ENCODE data around the gene GMDS.

GMDS gene

GRCh38 chr6:2162079-2162445 is 83.3 kb downstream of the GMDS start:
- in situ Hi-C loops (cut with MboI; ENCODE audit: low sequenced_read_pairs, unreplicated experiment) = no loop called here
- no peak for DNase-seq (ENCODE audit: low spot score)
- no peak for TF ChIP-seq CTCF (IDR thresholded peaks at IDR 0.05; ENCODE audit: borderline replicate concordance, control extremely low read depth, extremely low read depth, insufficient read depth, missing control alignments)

- TF ChIP-seq CTCF (IDR thresholded peaks at IDR 0.05; ENCODE audit: borderline replicate concordance, control extremely low read depth, extremely low read depth, insufficient read depth, missing control alignments) = no peak
- DNase-seq (ENCODE audit: low spot score) = no peak
- in situ Hi-C loops (cut with MboI; ENCODE audit: low sequenced_read_pairs, unreplicated experiment) = no loop called here
Observed at GRCh38 chr6:2158596-2159271, 86.7 kb downstream of the GMDS start.

GRCh38 chr6:2157441-2158127 is 87.8 kb downstream of the GMDS start:
- in situ Hi-C loops (cut with MboI; ENCODE audit: low sequenced_read_pairs, unreplicated experiment) = no loop called here
- peak; percentile 31 for DNase-seq (ENCODE audit: low spot score)
- TF ChIP-seq CTCF (IDR thresholded peaks at IDR 0.05; ENCODE audit: borderline replicate concordance, control extremely low read depth, extremely low read depth, insufficient read depth, missing control alignments) = no peak

GRCh38 chr6:2155206-2155605 is 90.2 kb downstream of the GMDS start:
- DNase-seq (ENCODE audit: low spot score) = no peak
- no peak for TF ChIP-seq CTCF (IDR thresholded peaks at IDR 0.05; ENCODE audit: borderline replicate concordance, control extremely low read depth, extremely low read depth, insufficient read depth, missing control alignments)
- in situ Hi-C loops (cut with MboI; ENCODE audit: low sequenced_read_pairs, unreplicated experiment) = no loop called here

- DNase-seq (ENCODE audit: low spot score) = no peak
- no peak for TF ChIP-seq CTCF (IDR thresholded peaks at IDR 0.05; ENCODE audit: borderline replicate concordance, control extremely low read depth, extremely low read depth, insufficient read depth, missing control alignments)
- in situ Hi-C loops (cut with MboI; ENCODE audit: low sequenced_read_pairs, unreplicated experiment) = no loop called here
Observed at GRCh38 chr6:2149361-2150006, 95.9 kb downstream of the GMDS start.

- TF ChIP-seq CTCF (IDR thresholded peaks at IDR 0.05; ENCODE audit: borderline replicate concordance, control extremely low read depth, extremely low read depth, insufficient read depth, missing control alignments) = no peak
- no peak for DNase-seq (ENCODE audit: low spot score)
- in situ Hi-C loops (cut with MboI; ENCODE audit: low sequenced_read_pairs, unreplicated experiment) = no loop called here
Observed at GRCh38 chr6:2148748-2149147, 96.7 kb downstream of the GMDS start.

Data from GM13976 (cell line).